ENCODE measurements around the gene LRTM1.

Gene LRTM1

GRCh38 chr3:54889731-54890130 is 38.1 kb downstream of the LRTM1 start:
- no peak for DNase-seq

- no peak for DNase-seq
Observed at GRCh38 chr3:54888873-54889272, 39.0 kb downstream of the LRTM1 start.

- DNase-seq = no peak
Observed at GRCh38 chr3:54888162-54888561, 39.7 kb downstream of the LRTM1 start.

GRCh38 chr3:54882129-54882833 is 45.6 kb downstream of the LRTM1 start:
- no peak for DNase-seq

- DNase-seq = no peak
Observed at GRCh38 chr3:54878145-54878544, 49.7 kb downstream of the LRTM1 start.

- DNase-seq = no peak
Observed at GRCh38 chr3:54877730-54878129, 50.1 kb downstream of the LRTM1 start.

GRCh38 chr3:54876694-54877093 is 51.2 kb downstream of the LRTM1 start:
- DNase-seq = no peak

- DNase-seq = no peak
Observed at GRCh38 chr3:54875596-54876268, 52.1 kb downstream of the LRTM1 start.

GRCh38 chr3:54874816-54875556 is 52.9 kb downstream of the LRTM1 start:
- no peak for DNase-seq

GRCh38 chr3:54873059-54874010 is 54.5 kb downstream of the LRTM1 start:
- DNase-seq = no peak

GRCh38 chr3:54871867-54872266 is 56.0 kb downstream of the LRTM1 start:
- no peak for DNase-seq

- DNase-seq = peak; percentile 55
Observed at GRCh38 chr3:54870423-54870822, 57.4 kb downstream of the LRTM1 start.
